ENCODE data around the gene PRR5. TPM values are rescaled to one million over a fixed set of nuclear protein-coding genes. Genes with fewer than 3 reads are reported as not detected.

Gene PRR5
- total and polyA plus RNA-seq, 2 of the 13 experiments (the other 11 are each of a cell fraction or from before 2014, with no cell fraction given), result 11.6 to 27.5 TPM

DNA sequence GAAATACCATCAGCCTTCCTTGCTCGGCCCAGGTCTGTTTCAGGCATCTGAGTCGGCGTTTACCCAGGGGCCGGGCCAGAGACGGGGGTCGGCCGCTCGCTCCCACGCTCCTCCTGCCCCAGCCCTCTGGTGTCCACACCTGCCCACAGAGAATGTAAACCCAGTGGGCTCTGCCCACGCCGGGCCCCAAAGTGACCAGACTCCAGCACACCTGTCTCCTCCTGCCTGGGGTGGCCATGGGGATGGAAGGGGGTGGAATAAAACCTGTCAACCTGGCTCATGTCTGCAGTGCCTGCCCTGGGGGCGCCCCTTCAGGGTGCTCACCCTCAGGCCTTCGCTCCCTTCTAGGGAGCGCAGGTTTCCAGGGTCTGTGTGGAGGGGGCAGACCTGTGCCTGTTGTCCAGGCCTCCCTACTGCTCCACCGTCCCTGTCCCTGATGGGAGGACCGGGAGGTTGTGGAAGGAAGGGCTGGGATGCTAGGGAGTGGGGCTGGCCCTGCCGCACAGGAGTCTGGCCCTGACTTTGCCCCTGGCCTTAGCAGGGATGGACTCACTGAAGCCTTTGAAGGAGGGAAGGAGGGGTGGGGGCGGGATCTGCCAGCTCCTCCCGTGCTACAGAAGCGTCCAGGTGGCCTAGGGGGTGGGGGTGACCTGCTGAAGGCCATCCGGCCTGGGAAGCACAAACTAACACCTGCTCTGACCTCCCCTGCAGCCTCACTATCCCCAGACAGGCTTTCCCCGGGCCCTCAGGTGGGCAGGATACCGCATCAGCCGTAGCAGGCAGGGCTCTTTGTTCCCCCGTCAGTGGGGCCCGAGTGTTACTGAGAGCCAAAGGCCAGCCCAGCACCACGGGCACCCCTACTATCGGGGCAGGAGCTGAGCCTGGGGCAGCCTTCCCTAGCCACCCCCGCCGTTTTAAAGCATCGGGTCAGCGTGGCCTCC, 35.7 kb downstream of the PRR5 start (continued):
- TF ChIP-seq, protein P1, sequence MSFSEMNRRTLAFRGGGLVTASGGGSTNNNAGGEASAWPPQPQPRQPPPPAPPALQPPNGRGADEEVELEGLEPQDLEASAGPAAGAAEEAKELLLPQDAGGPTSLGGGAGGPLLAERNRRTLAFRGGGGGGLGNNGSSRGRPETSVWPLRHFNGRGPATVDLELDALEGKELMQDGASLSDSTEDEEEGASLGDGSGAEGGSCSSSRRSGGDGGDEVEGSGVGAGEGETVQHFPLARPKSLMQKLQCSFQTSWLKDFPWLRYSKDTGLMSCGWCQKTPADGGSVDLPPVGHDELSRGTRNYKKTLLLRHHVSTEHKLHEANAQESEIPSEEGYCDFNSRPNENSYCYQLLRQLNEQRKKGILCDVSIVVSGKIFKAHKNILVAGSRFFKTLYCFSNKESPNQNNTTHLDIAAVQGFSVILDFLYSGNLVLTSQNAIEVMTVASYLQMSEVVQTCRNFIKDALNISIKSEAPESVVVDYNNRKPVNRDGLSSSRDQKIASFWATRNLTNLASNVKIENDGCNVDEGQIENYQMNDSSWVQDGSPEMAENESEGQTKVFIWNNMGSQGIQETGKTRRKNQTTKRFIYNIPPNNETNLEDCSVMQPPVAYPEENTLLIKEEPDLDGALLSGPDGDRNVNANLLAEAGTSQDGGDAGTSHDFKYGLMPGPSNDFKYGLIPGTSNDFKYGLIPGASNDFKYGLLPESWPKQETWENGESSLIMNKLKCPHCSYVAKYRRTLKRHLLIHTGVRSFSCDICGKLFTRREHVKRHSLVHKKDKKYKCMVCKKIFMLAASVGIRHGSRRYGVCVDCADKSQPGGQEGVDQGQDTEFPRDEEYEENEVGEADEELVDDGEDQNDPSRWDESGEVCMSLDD (CRISPR knock-in tag; IDR thresholded peaks at IDR 0.05; ENCODE audit: borderline replicate concordance), result no peak
- TF ChIP-seq FOXA1 (IDR thresholded peaks at IDR 0.05) (no peak), FOXA1 (CRISPR knock-in tag; IDR thresholded peaks at IDR 0.05) (no peak), ZNF326 (CRISPR knock-in tag; IDR thresholded peaks at IDR 0.05; ENCODE audit: borderline replicate concordance) (no peak), ATF1 (CRISPR knock-in tag; IDR thresholded peaks at IDR 0.05) (no peak), DPF2 (CRISPR knock-in tag; IDR thresholded peaks at IDR 0.05; ENCODE audit: borderline replicate concordance, low read depth) (no peak), HNRNPH1 (optimal IDR thresholded peaks at IDR 0.05; ENCODE audit: low read depth, low read length) (peak; percentile 23), ZNF704 (CRISPR knock-in tag; IDR thresholded peaks at IDR 0.05; ENCODE audit: borderline replicate concordance) (no peak), SALL1 (CRISPR knock-in tag; IDR thresholded peaks at IDR 0.05) (no peak), NRL (CRISPR knock-in tag; IDR thresholded peaks at IDR 0.05; ENCODE audit: borderline replicate concordance) (no peak), SRY (CRISPR knock-in tag; IDR thresholded peaks at IDR 0.05) (0 out of 2 replicates have a peak, but pooled peaks have one; percentile 19), ZNF530 (CRISPR knock-in tag; IDR thresholded peaks at IDR 0.05; ENCODE audit: low read depth) (no peak), ZNF777 (CRISPR knock-in tag; IDR thresholded peaks at IDR 0.05) (no peak), ZZZ3 (CRISPR knock-in tag; IDR thresholded peaks at IDR 0.05; ENCODE audit: borderline replicate concordance) (no peak), NONO (IDR thresholded peaks at IDR 0.05) (no peak), NONO (CRISPR knock-in tag; conservative IDR thresholded peaks at IDR 0.05) (peak; percentile 30; the same call in 1 of the 2 replicates), ZNF441 (CRISPR knock-in tag; IDR thresholded peaks at IDR 0.05; ENCODE audit: borderline replicate concordance) (no peak), GPN1 (CRISPR knock-in tag; IDR thresholded peaks at IDR 0.05; ENCODE audit: borderline replicate concordance) (no peak), ZNF230 (CRISPR knock-in tag; IDR thresholded peaks at IDR 0.05) (no peak)
- TF ChIP-seq, protein P2, sequence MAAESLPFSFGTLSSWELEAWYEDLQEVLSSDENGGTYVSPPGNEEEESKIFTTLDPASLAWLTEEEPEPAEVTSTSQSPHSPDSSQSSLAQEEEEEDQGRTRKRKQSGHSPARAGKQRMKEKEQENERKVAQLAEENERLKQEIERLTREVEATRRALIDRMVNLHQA (CRISPR knock-in tag; IDR thresholded peaks at IDR 0.05), result no peak
- TF ChIP-seq, protein P3, sequence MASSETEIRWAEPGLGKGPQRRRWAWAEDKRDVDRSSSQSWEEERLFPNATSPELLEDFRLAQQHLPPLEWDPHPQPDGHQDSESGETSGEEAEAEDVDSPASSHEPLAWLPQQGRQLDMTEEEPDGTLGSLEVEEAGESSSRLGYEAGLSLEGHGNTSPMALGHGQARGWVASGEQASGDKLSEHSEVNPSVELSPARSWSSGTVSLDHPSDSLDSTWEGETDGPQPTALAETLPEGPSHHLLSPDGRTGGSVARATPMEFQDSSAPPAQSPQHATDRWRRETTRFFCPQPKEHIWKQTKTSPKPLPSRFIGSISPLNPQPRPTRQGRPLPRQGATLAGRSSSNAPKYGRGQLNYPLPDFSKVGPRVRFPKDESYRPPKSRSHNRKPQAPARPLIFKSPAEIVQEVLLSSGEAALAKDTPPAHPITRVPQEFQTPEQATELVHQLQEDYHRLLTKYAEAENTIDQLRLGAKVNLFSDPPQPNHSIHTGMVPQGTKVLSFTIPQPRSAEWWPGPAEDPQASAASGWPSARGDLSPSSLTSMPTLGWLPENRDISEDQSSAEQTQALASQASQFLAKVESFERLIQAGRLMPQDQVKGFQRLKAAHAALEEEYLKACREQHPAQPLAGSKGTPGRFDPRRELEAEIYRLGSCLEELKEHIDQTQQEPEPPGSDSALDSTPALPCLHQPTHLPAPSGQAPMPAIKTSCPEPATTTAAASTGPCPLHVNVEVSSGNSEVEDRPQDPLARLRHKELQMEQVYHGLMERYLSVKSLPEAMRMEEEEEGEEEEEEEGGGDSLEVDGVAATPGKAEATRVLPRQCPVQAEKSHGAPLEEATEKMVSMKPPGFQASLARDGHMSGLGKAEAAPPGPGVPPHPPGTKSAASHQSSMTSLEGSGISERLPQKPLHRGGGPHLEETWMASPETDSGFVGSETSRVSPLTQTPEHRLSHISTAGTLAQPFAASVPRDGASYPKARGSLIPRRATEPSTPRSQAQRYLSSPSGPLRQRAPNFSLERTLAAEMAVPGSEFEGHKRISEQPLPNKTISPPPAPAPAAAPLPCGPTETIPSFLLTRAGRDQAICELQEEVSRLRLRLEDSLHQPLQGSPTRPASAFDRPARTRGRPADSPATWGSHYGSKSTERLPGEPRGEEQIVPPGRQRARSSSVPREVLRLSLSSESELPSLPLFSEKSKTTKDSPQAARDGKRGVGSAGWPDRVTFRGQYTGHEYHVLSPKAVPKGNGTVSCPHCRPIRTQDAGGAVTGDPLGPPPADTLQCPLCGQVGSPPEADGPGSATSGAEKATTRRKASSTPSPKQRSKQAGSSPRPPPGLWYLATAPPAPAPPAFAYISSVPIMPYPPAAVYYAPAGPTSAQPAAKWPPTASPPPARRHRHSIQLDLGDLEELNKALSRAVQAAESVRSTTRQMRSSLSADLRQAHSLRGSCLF (CRISPR knock-in tag; IDR thresholded peaks at IDR 0.05; ENCODE audit: borderline replicate concordance), result no peak
